ENCODE measurements around the gene APOLD1. TPM values are rescaled to one million over a fixed set of nuclear protein-coding genes. Genes with fewer than 3 reads are reported as not detected.
A peak's percentile ranks its signal among the peaks of the same experiment; 100 is the strongest.

The APOLD1 gene
- total RNA-seq, 1 experiment from 2014 or later, result 2.7 TPM

- peak; percentile 90 for DNase-seq (ENCODE audit: low spot score)
Measured at GRCh38 chr12:12839873-12840579, 54.6 kb downstream of the APOLD1 start.

DNA sequence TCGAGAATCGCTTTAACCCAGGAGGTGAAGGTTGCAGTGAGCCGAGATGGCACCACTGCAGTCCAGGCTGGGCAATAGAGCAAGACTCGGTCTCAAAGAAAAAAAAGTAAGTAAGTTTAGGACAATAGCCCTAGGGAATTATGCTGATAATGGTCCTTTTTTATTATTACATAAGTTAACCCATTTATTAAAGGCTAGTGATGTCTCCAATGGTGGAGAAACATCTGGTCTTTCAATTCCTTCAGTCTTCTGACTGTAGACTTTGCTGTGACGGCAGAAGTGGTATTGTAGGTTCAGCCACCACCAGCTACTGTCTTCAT lies 55.1 kb downstream of the APOLD1 start:
- DNase-seq (ENCODE audit: low spot score), result no peak

Other genes starting within 250 kb of the APOLD1 start
- gene DUSP16, start 222.8 kb upstream of the APOLD1 start, total RNA-seq (2014; rRNA removed; shearing (Covaris generic)), result 9.7 and 13.7 TPM in 2 replicates
- 29.9 and 35.4 TPM in 2 replicates for gene CREBL2, start 173.8 kb upstream of the APOLD1 start, total RNA-seq (2014; rRNA removed; shearing (Covaris generic))
- 0.88 and 3.9 TPM in 2 replicates for gene GPR19, start 89.5 kb upstream of the APOLD1 start, total RNA-seq (2014; rRNA removed; shearing (Covaris generic))
- 22.8 and 27.3 TPM in 2 replicates for gene CDKN1B, start 68.3 kb upstream of the APOLD1 start, total RNA-seq (2014; rRNA removed; shearing (Covaris generic))
- gene DDX47, start 27.7 kb downstream of the APOLD1 start, total RNA-seq (2014; rRNA removed; shearing (Covaris generic)), result 194 and 203 TPM in 2 replicates
- 10.1 and 10.9 TPM in 2 replicates for gene GPRC5A, start 105.9 kb downstream of the APOLD1 start, total RNA-seq (2014; rRNA removed; shearing (Covaris generic))
- gene GPRC5D, start 166.5 kb downstream of the APOLD1 start, total RNA-seq (2014; rRNA removed; shearing (Covaris generic)), result not detected in 2 replicates
- 6.9 and 8.8 TPM in 2 replicates for gene HEBP1, start 214.6 kb downstream of the APOLD1 start, total RNA-seq (2014; rRNA removed; shearing (Covaris generic))